Measurements from ENCODE around the gene NELFA.

- no peak for TF ChIP-seq CTCF (optimal IDR thresholded peaks at IDR 0.05 in 1 of 3, IDR thresholded peaks at IDR 0.05 in 1 of 3, conservative IDR thresholded peaks at IDR 0.05 in 1 of 3; ENCODE audit: extremely low read depth in 1 of 3, insufficient read depth in 2 of 3, low read length in 3 of 3)
- TF ChIP-seq EZH2 (IDR thresholded peaks at IDR 0.05; ENCODE audit: low read length): no peak
Measured at GRCh38 chr4:2054217-2054616, 45.4 kb upstream of the NELFA start.

All from keratinocyte (primary cell).